ENCODE results near the gene OR10A2.

Gene OR10A2

DNA sequence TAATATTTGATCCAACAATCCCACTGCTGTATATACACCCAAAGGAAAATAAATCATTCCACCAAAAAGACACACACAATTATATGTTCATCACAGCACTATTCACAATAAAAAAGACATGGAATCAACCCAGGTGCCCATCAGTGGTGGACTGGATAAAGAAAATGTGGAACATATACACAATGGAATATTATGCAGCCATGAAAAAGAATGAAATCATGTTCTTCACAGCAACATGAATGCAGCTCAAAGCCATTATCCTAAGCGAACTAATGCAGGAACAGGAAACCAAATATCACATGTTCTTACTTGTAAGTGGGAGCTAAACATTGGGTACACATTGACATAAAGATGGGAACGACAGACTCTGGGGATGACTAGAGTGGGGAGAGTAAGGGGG is 56.8 kb downstream of the OR10A2 start:
- TF ChIP-seq, protein P1, sequence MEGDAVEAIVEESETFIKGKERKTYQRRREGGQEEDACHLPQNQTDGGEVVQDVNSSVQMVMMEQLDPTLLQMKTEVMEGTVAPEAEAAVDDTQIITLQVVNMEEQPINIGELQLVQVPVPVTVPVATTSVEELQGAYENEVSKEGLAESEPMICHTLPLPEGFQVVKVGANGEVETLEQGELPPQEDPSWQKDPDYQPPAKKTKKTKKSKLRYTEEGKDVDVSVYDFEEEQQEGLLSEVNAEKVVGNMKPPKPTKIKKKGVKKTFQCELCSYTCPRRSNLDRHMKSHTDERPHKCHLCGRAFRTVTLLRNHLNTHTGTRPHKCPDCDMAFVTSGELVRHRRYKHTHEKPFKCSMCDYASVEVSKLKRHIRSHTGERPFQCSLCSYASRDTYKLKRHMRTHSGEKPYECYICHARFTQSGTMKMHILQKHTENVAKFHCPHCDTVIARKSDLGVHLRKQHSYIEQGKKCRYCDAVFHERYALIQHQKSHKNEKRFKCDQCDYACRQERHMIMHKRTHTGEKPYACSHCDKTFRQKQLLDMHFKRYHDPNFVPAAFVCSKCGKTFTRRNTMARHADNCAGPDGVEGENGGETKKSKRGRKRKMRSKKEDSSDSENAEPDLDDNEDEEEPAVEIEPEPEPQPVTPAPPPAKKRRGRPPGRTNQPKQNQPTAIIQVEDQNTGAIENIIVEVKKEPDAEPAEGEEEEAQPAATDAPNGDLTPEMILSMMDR (conservative IDR thresholded peaks at IDR 0.05; ENCODE audit: control insufficient read depth, insufficient read depth, low read depth, low read length), result no peak
- no peak overlapping the region for H3K4me3 ChIP-seq (ENCODE audit: control insufficient read depth, low read depth, low read length)
- DNase-seq (ENCODE audit: low read depth), result no peak

DNA sequence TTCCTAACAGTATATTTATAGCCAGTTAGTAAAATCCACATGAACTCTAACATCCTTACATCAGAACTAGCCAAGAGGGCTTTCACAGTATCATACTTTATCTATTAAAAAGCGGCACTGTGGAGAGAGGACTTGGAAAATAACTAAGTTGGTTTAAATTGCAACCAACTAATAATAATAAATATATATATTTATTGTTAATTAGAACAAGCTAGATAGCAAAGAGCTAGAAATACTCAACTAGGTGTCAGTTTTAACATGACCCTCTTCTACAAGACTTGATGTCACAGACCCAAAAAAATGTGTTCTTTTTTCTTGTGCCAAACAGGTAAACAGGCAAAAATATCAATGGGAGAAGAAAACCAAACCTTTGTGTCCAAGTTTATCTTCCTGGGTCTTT is 57.8 kb downstream of the OR10A2 start, which contains the start of gene OR2D3:
TSS of gene OR2D3 (plus strand) at position 301 of the 400 bp plus-strand sequence. CDS start at position 301, 0 bp downstream.
- TF ChIP-seq, protein P1 (conservative IDR thresholded peaks at IDR 0.05; ENCODE audit: control insufficient read depth, insufficient read depth, low read depth, low read length), result no peak
- no peak within 1 kb of the TSS for H3K4me3 ChIP-seq (ENCODE audit: control insufficient read depth, low read depth, low read length)
- DNase-seq (ENCODE audit: low read depth), result no peak

Measured in fibroblast of mammary gland (primary cell).